ENCODE measurements around the gene CACNA1C.

DNA sequence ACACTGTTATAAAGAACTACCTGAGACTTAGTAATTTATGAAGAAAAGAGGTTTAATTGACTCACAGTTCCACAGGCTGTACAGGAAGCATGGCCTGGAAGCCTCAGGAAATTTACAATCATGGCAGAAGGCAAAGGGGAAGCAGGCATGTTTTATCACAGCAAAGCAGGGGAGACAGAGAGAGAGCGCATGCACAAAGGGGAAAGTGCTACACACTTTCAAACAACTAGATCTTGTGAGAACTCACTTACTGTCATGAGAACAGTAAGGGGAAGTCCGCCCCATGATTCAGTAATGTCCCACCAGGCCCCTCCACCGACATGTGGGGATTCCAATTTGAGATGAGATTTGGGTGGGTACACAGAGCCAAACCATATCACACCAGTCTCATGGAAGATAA lies 313.9 kb downstream of the CACNA1C start:
- TF ChIP-seq, protein P1, sequence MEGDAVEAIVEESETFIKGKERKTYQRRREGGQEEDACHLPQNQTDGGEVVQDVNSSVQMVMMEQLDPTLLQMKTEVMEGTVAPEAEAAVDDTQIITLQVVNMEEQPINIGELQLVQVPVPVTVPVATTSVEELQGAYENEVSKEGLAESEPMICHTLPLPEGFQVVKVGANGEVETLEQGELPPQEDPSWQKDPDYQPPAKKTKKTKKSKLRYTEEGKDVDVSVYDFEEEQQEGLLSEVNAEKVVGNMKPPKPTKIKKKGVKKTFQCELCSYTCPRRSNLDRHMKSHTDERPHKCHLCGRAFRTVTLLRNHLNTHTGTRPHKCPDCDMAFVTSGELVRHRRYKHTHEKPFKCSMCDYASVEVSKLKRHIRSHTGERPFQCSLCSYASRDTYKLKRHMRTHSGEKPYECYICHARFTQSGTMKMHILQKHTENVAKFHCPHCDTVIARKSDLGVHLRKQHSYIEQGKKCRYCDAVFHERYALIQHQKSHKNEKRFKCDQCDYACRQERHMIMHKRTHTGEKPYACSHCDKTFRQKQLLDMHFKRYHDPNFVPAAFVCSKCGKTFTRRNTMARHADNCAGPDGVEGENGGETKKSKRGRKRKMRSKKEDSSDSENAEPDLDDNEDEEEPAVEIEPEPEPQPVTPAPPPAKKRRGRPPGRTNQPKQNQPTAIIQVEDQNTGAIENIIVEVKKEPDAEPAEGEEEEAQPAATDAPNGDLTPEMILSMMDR (IDR thresholded peaks at IDR 0.05), result no peak
- no peak for TF ChIP-seq EP300 (IDR thresholded peaks at IDR 0.05)

All from tibial nerve (tissue), 4 donors.